SH-SY5Y (cell line): ENCODE data around the gene WWOX.

Experiments used
- GATA2 ChIP-seq: IDR thresholded peaks from 2 replicates; pipeline ENCODE4 v1.6.1; 2011; ENCODE audit warnings: mild to moderate bottlenecking, low read depth, low read length
- GATA3 ChIP-seq: IDR thresholded peaks from 2 replicates; pipeline ENCODE4 v1.6.1; 2011; ENCODE audit warnings: low read depth, mild to moderate bottlenecking, low read length, moderate library complexity

DNA sequence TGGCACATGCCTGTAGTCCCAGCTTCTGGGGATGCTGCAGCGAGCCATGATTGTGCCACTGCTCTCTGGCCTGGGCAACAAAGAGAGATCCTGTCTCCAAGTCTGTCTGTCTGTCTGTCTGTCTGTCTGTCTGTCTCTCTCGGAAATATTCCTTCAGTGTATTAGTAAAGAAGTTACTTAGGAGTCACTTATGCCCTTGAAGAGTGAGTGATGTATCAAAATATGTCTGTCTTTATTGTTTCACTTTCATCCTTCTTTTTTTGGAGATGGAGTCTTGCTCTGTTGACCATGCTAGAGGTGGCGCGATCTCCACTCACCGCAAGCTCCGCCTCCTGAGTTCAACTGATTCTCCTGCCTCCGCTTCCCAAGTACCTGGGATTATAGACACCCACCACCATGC is 410.5 kb downstream of the WWOX start:
- TF ChIP-seq GATA2 = no peak
- no peak for TF ChIP-seq GATA3
